ENCODE results near the gene TMEM184B. TPM values are rescaled to one million over a fixed set of nuclear protein-coding genes. Genes with fewer than 3 reads are reported as not detected.
"Not testable (repeated sequence)": the region's sequence is repeated elsewhere in the genome, so short reads cannot be mapped to it uniquely, and the experiment has no call there.

Gene TMEM184B
- polyA plus RNA-seq, 12 donors: 54.5 to 87.4 (median 70.6) TPM; not detected in 1

GRCh38 chr22:38251341-38251692, 21.5 kb downstream of the TMEM184B start:
- no peak for DNase-seq

- DNase-seq: no peak
Measured at GRCh38 chr22:38250643-38251340, 22.0 kb downstream of the TMEM184B start.

- DNase-seq: no peak
Measured at GRCh38 chr22:38249803-38250642, 22.8 kb downstream of the TMEM184B start.

- DNase-seq: no peak
Measured at GRCh38 chr22:38249301-38249700, 23.5 kb downstream of the TMEM184B start.

GRCh38 chr22:38248280-38248679, 24.5 kb downstream of the TMEM184B start:
- no peak for DNase-seq

GRCh38 chr22:38247713-38248112, 25.1 kb downstream of the TMEM184B start:
- DNase-seq: no peak

- peak; percentile 84 for DNase-seq
Measured at GRCh38 chr22:38246692-38247091, 26.1 kb downstream of the TMEM184B start.

- no peak for DNase-seq
Measured at GRCh38 chr22:38246046-38246658, 26.7 kb downstream of the TMEM184B start.

GRCh38 chr22:38244106-38244505, 28.7 kb downstream of the TMEM184B start:
- no peak for DNase-seq

GRCh38 chr22:38243007-38243765, 29.6 kb downstream of the TMEM184B start:
- DNase-seq: peak; percentile 61

GRCh38 chr22:38240734-38241252, 32.0 kb downstream of the TMEM184B start:
- peak; percentile 61 for DNase-seq

- no peak for DNase-seq
Measured at GRCh38 chr22:38239101-38239761, 33.6 kb downstream of the TMEM184B start.

- peak; percentile 71 for DNase-seq
Measured at GRCh38 chr22:38238519-38239071, 34.2 kb downstream of the TMEM184B start.

GRCh38 chr22:38236786-38237185, 36.0 kb downstream of the TMEM184B start:
- DNase-seq: no peak

GRCh38 chr22:38235240-38235850, 37.5 kb downstream of the TMEM184B start:
- DNase-seq: no peak

GRCh38 chr22:38233856-38234255, 39.0 kb downstream of the TMEM184B start:
- DNase-seq: not testable (repeated sequence)

GRCh38 chr22:38233427-38233826, 39.4 kb downstream of the TMEM184B start:
- DNase-seq: no peak

GRCh38 chr22:38232196-38232595, 40.6 kb downstream of the TMEM184B start:
- DNase-seq: no peak

- DNase-seq: no peak
Measured at GRCh38 chr22:38230916-38231315, 41.9 kb downstream of the TMEM184B start.

GRCh38 chr22:38230108-38230825, 42.5 kb downstream of the TMEM184B start:
- DNase-seq: no peak

All from muscle of arm (tissue), 12 donors.